Gastrocnemius medialis (tissue), 4 donors: ENCODE results near the gene SYT7. TPM values are rescaled to one million over a fixed set of nuclear protein-coding genes. Genes with fewer than 3 reads are reported as not detected.

Experiments used
- ATAC-seq, 2 donors: fragments of 150-250 bp; one replicate each; pipeline ENCODE4 v1.9.1; 2016
- DNase-seq, 2 donors: peaks; one replicate each; pipeline ENCODE4 v3.0.0-alpha.2; 2019
- H3K27ac ChIP-seq, 4 donors: fragments of 200-600 bp; sonication (generic); 1 replicate in 1 of 4; 2 replicates in 3 of 4; pipeline ENCODE4 v1.5.1; 2016 to 2018; ENCODE audit warnings: mild to moderate bottlenecking in 2 of 4, moderate library complexity in 1 of 4
- H3K27me3 ChIP-seq, 3 donors: fragments of 200-600 bp; sonication (generic) in 2 of 3; 1 replicate in 1 of 3; 2 replicates in 2 of 3; pipeline versions ENCODE4 v1.5.1 to v1.6.0; 2016 to 2019; ENCODE audit warnings: mild to moderate bottlenecking in 1 of 3, moderate library complexity in 1 of 3
- H3K36me3 ChIP-seq, 2 donors: fragments of 200-600 bp; sonication (generic) in 1 of 2; one replicate each; pipeline ENCODE4 v1.5.1; 2017 to 2018
- H3K4me1 ChIP-seq, 2 donors: fragments of 200-600 bp; sonication (generic) in 1 of 2; one replicate each; pipeline ENCODE4 v1.5.1; 2016 to 2017; ENCODE audit warnings: mild to moderate bottlenecking in 2 of 2
- H3K4me3 ChIP-seq, 4 donors: fragments of 200-600 bp; sonication (generic) in 3 of 4; 1 replicate in 1 of 4; 2 replicates in 3 of 4; pipeline ENCODE4 v1.5.1; 2016 to 2019; ENCODE audit warnings: mild to moderate bottlenecking in 2 of 4
- H3K9me3 ChIP-seq, 3 donors: fragments of 200-600 bp; sonication (generic) in 2 of 3; 1 replicate in 1 of 3; 2 replicates in 2 of 3; pipeline ENCODE4 v1.5.1; 2016 to 2019
- CTCF ChIP-seq, 5 experiments: fragments of 450-650 bp in 3 of 5; fragments of 200-600 bp in 2 of 5; sonication (generic) in 2 of 5; IDR thresholded peaks in 4 of 5; conservative IDR thresholded peaks in 1 of 5; 1 replicate in 4 of 5; 2 replicates in 1 of 5; pipeline ENCODE4 v1.5.1; 2016 to 2019; ENCODE audit warnings: antibody characterized with exemption in 5 of 5, mild to moderate bottlenecking in 3 of 5, moderate library complexity in 3 of 5
- POLR2A ChIP-seq, 2 donors: fragments of 450-650 bp; IDR thresholded peaks; one replicate each; pipeline ENCODE4 v1.6.1; 2017; ENCODE audit warnings: antibody characterized with exemption in 2 of 2, mild to moderate bottlenecking in 2 of 2, moderate library complexity in 2 of 2
- in situ Hi-C, 4 donors: fragments of 200-750 bp; cut with MboI; loops; one replicate each; pipeline versions ENCODE4 v1.15.0 to v1.8.0; 2017; ENCODE audit warnings: low sequenced_read_pairs in 4 of 4
- intact Hi-C: fragments of 100-400 bp; cut with DNase I; formaldehyde crosslinking; loops from one replicate; pipeline ENCODE4 v1.15.1; 2023; ENCODE audit warnings: low total_unique reads
- total RNA-seq, 4 donors: library from RNA; depleted of rRNA; stranded (reverse); fragments of >200 nt; gene quantifications; one replicate each; pipeline versions ENCODE4 v1.1.0 to v1.2.3, GENCODE V29; 2016

The SYT7 gene
- total RNA-seq, 4 donors from 2014 or later: 0.68 to 4.9 (median 1.4) TPM

- TF ChIP-seq CTCF (IDR thresholded peaks at IDR 0.05 in 4 of 5, conservative IDR thresholded peaks at IDR 0.05 in 1 of 5) (no peak), POLR2A (IDR thresholded peaks at IDR 0.05) (no peak)
- Histone ChIP-seq H3K36me3 (no peaks in the 10 kb centered on the region), H3K27ac (peak overlapping the region in 1 of 4 donors; percentile 61), H3K27me3 (no peaks in the 10 kb centered on the region), H3K4me1 (peaks cover 8 to 13% of the 10 kb centered on the region in 2 donors), H3K9me3 (no peaks in the 10 kb centered on the region), H3K4me3 (no peak overlapping the region)
- no peak for ATAC-seq
- in situ Hi-C loops (no loop called here), intact Hi-C loops (loop anchor here (2.0 kb wide), 1 partner anchor 18 kb away; the partner anchor contains the start of gene SYT7)
- DNase-seq: no peak
These were observed 17.5 kb upstream of the SYT7 start for GRCh38 chr11:61598374-61598773.

DNA sequence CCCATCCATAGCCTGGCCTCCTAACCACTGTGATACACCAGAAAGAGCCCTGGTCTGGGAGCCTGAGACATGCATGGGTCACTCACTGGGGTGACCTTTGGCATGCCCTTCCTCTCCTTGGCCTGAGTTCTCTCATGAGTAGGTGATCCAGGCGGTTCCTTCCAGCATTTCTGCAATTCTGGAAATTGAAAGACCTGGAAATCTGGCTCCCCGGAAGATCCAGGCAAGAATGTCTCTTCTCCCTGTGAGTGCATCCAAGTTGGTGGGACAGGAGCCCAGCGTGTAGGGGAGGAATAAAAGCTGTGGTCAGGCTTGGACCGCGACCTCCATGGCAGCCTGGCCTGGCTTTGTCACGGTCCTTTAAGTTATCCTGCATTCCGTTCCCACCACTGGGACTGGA is 16.1 kb upstream of the SYT7 start:
- DNase-seq (no peak), ATAC-seq (no peak)
- H3K36me3 ChIP-seq: no peaks in the 10 kb centered on the region
- intact Hi-C loops: no loop called here
- H3K9me3 ChIP-seq: no peaks in the 10 kb centered on the region
- H3K27me3 ChIP-seq: no peaks in the 10 kb centered on the region
- in situ Hi-C loops: no loop called here
- no peak overlapping the region for H3K27ac ChIP-seq
- H3K4me1 ChIP-seq: peaks cover 8 to 13% of the 10 kb centered on the region in 2 donors
- H3K4me3 ChIP-seq: no peak overlapping the region
- TF ChIP-seq CTCF (IDR thresholded peaks at IDR 0.05 in 4 of 5, conservative IDR thresholded peaks at IDR 0.05 in 1 of 5): no peak
- no peak for TF ChIP-seq POLR2A (IDR thresholded peaks at IDR 0.05)

DNA sequence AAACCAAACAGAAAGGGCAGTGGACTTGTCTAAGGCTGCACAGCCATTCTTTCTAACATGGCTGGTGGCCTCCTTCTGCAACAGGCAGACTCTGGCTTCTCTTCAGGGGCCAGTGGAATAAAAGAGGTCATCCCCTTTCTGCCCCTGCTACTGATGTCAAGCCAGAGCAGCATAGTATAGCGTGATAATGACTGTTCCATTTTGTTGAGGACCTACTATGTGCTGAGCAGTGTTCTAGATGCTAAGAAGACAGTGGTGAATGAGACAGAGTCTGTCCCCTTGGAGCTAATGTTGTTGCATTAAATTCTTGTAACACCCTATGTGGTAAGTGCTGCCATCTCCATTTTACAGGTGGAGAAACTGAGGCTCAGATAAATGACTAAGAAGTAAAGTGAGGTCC is 15.7 kb upstream of the SYT7 start:
- TF ChIP-seq CTCF (IDR thresholded peaks at IDR 0.05 in 4 of 5, conservative IDR thresholded peaks at IDR 0.05 in 1 of 5) (no peak), POLR2A (IDR thresholded peaks at IDR 0.05) (no peak)
- no peaks in the 10 kb centered on the region for H3K36me3 ChIP-seq
- H3K4me3 ChIP-seq: no peak overlapping the region
- no peak for ATAC-seq
- peak overlapping the region in 3 of 4 donors; percentile 49 to 71 (median 57) for H3K27ac ChIP-seq
- no peaks in the 10 kb centered on the region for H3K27me3 ChIP-seq
- no peak for DNase-seq
- peaks cover 8 to 13% of the 10 kb centered on the region in 2 donors for H3K4me1 ChIP-seq
- intact Hi-C loops: no loop called here
- H3K9me3 ChIP-seq: no peaks in the 10 kb centered on the region
- in situ Hi-C loops: no loop called here

GRCh38 chr11:61594907-61595257 is 14.0 kb upstream of the SYT7 start:
- Histone ChIP-seq H3K4me3 (no peak overlapping the region), H3K27me3 (no peaks in the 10 kb centered on the region), H3K36me3 (no peaks in the 10 kb centered on the region), H3K9me3 (no peaks in the 10 kb centered on the region), H3K4me1 (peaks cover 8 to 13% of the 10 kb centered on the region in 2 donors), H3K27ac (peak overlapping the region; percentile 43 to 71 (median 53))
- intact Hi-C loops: no loop called here
- in situ Hi-C loops: no loop called here
- DNase-seq (no peak), ATAC-seq (no peak)
- TF ChIP-seq CTCF (IDR thresholded peaks at IDR 0.05 in 4 of 5, conservative IDR thresholded peaks at IDR 0.05 in 1 of 5) (no peak), POLR2A (IDR thresholded peaks at IDR 0.05) (no peak)

GRCh38 chr11:61593151-61593550 is 12.3 kb upstream of the SYT7 start:
- Histone ChIP-seq H3K36me3 (no peaks in the 10 kb centered on the region), H3K4me3 (no peak overlapping the region), H3K27ac (no peak overlapping the region), H3K4me1 (peaks cover 0 to 9% of the 10 kb centered on the region in 2 donors), H3K27me3 (no peaks in the 10 kb centered on the region), H3K9me3 (no peaks in the 10 kb centered on the region)
- no peak for TF ChIP-seq POLR2A (IDR thresholded peaks at IDR 0.05)
- no peak for TF ChIP-seq CTCF (IDR thresholded peaks at IDR 0.05 in 4 of 5, conservative IDR thresholded peaks at IDR 0.05 in 1 of 5)
- no peak for DNase-seq
- intact Hi-C loops (no loop called here), in situ Hi-C loops (no loop called here)
- no peak for ATAC-seq
